NCI-H128 (cell line): Measurements from ENCODE around the gene ZNFX1.
A peak's percentile ranks its signal among the peaks of the same experiment; 100 is the strongest.
"Not testable (repeated sequence)": the region's sequence is repeated elsewhere in the genome, so short reads cannot be mapped to it uniquely, and the experiment has no call there.

Source experiments
- DNase-seq: peaks from one replicate; lab custom pipeline; 2025; ENCODE audit not compliant: unreplicated experiment; lab: John Stamatoyannopoulos, UW

ZNFX1 gene

GRCh38 chr20:49216991-49217578 lies 60.8 kb downstream of the ZNFX1 start:
- peak; percentile 57 for DNase-seq

- DNase-seq = no peak
Observed at GRCh38 chr20:49215232-49215631, 62.6 kb downstream of the ZNFX1 start.

DNA sequence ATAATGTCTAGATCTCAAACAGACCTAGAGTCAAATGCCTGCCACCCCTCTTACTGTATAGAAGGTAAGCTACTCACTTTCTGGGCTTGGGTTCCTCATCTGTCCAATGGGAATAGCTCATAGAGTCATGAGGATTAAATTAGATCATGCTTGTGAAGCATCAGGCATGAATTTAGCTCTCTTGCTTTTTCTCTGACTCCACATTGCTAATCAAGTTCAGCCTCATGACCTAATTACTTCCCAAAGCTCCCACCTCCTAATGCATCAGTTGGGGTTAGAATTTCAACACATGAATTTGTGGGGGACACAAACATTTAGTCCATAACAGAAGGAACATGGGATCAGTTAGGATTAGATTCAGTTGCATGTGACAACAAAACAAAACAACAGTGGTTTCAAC lies 63.3 kb downstream of the ZNFX1 start:
- no peak for DNase-seq

- DNase-seq = no peak
Observed at GRCh38 chr20:49210757-49211110, 67.1 kb downstream of the ZNFX1 start.

DNA sequence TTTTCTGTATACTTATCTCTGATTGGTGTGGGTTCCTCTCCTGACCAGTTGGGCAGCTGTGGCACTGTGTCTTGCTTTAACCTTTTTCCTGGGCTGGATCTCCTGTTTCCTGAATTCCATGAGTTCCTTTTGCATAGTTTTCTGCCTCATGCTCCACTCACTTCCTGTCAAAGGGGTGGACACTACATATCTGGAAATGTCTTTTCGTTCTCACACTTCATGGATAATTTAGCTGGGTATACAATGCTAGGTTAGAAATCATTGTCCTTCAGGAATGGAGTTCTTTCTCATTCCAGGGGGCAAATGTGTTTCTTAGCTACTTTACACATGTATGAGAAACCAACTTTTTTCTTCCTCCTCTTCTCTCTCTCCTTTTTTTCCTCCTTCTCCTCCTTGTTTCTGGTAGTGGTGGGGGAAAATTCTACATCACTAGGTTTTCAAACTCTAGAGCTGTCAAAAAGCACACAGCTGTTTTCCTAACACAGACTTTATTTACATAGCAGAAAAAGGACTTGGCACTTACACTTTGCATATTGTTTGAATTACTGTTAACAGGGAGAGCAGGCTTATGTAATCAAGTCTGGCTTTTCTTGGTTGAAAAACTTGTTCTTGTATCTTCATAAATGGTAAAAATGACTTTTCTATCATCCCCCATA lies 67.6 kb downstream of the ZNFX1 start:
- no peak for DNase-seq

DNA sequence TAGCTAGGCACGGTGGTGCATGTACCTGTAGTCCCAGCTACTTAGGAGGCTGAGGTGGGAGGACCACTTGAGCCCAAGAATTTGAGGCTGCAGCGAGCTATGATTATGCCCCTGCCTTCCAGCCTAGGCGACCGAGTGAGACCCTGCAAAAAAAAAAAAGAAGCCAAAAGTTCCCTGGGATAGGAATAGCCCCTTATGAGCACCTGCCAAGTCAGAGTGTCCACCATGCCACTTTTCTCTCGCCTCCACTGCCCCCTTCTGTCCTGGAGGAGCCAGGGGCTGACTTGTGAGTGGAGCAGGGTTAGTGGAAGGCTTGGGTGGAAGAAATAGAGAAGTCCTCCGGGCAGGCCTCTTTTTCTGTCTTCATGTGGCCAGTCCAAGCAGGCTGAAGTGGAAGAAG lies 70.8 kb downstream of the ZNFX1 start:
- DNase-seq = no peak

GRCh38 chr20:49203746-49204145 lies 74.1 kb downstream of the ZNFX1 start:
- DNase-seq = no peak

- no peak for DNase-seq
Observed at GRCh38 chr20:49203011-49203410, 74.8 kb downstream of the ZNFX1 start.

DNA sequence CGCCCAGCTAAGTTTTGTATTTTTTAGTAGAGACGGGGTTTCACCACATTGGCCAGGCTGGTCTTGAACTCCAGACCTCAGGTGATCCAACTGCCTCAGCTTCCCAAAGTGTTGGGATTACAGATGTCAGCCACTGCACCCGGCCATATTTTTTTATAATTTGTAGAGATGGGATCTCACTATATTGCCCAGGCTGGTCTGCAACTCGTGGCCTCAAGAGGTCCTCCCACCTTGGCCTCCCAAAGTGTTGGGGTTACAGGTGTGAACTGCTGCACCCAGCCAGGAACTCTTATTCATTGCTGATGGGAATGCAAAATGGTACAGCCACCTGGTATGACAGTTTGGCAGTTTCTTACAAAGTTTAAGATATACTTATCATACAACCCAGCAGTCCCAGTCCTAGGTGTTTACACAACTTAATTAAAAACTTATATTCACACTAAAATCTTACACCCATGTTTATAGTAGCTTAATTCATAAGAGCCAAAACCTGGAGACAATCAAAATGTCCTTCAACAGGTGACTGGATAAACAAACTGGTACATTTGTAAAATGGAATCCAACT lies 78.0 kb downstream of the ZNFX1 start:
- DNase-seq = no peak

GRCh38 chr20:49192944-49193518 lies 84.8 kb downstream of the ZNFX1 start:
- DNase-seq = not testable (repeated sequence)
